GM12878 (cell line): ENCODE measurements around the gene TMPRSS11B. TPM values are rescaled to one million over a fixed set of nuclear protein-coding genes. Genes with fewer than 3 reads are reported as not detected.

ENCODE experiments used
- ATF7 ChIP-seq: fragments of 450-650 bp; IDR thresholded peaks from 2 replicates; pipeline ENCODE4 v1.6.1; 2016; ENCODE audit warnings: low read depth, mild to moderate bottlenecking
- CUX1 ChIP-seq: IDR thresholded peaks from 2 replicates; pipeline ENCODE4 v1.6.1; 2012; ENCODE audit warnings: improper control_type of control experiment, low read depth, low read length; ENCODE audit not compliant: insufficient replicate concordance
- HSF1 ChIP-seq: fragments of 150-350 bp; IDR thresholded peaks from 2 replicates; pipeline ENCODE4 v1.6.1; 2014; ENCODE audit warnings: mild to moderate bottlenecking, low read depth, low read length
- MXI1 ChIP-seq: fragments of 150-350 bp; IDR thresholded peaks from 2 replicates; pipeline ENCODE4 v1.6.1; 2011; ENCODE audit warnings: low read depth, mild to moderate bottlenecking, inconsistent platforms, low read length, improper control_type of control experiment
- MYB ChIP-seq: fragments of 150-350 bp; IDR thresholded peaks from 2 replicates; pipeline ENCODE4 v1.6.1; 2014; ENCODE audit warnings: mild to moderate bottlenecking, low read depth, low read length, borderline replicate concordance
- NR2F1 ChIP-seq: fragments of 450-650 bp; conservative IDR thresholded peaks from 2 replicates; pipeline ENCODE4 v1.6.1; 2017; ENCODE audit warnings: mild to moderate bottlenecking
- PAX5 ChIP-seq: IDR thresholded peaks from 2 replicates; pipeline ENCODE4 v1.6.1; 2011; ENCODE audit warnings: low read depth, low read length, borderline replicate concordance
- RCOR1 ChIP-seq: conservative IDR thresholded peaks from 2 replicates; pipeline ENCODE4 v1.6.1; 2012; ENCODE audit warnings: low read depth, low read length, improper control_type of control experiment
- SIN3A ChIP-seq: IDR thresholded peaks from 2 replicates; pipeline ENCODE4 v1.6.1; 2012; ENCODE audit warnings: low read depth, low read length, improper control_type of control experiment
- USF1 ChIP-seq: IDR thresholded peaks from 2 replicates; pipeline ENCODE4 v1.6.1; 2011; ENCODE audit warnings: borderline replicate concordance, low read depth, mild to moderate bottlenecking, moderate library complexity, mixed read lengths, low read length; ENCODE audit not compliant: insufficient read depth; ENCODE audit errors: extremely low read length
- ZBED1 ChIP-seq: IDR thresholded peaks from 2 replicates; pipeline ENCODE4 v1.6.1; 2016; ENCODE audit warnings: borderline replicate concordance
- polyA plus RNA-seq, 11 experiments: library from polyadenylated mRNA; depleted of rRNA in 4 of 11; unstranded in 6 of 11; stranded (reverse) in 5 of 11; fragments of >200 nt; fragmentation: Nextera tagmentation in 4 of 11; fragmentation: Illumina TruSeq in 1 of 11; extraction: Ambion mirVana in 4 of 11; extraction: Trizol in 1 of 11; gene quantifications; 1 replicate in 1 of 11; 2 replicates in 10 of 11; pipeline versions ENCODE4 v1.2.1 to v1.2.3, GENCODE V29; 2011 to 2016; ENCODE audit warnings: inconsistent platforms in 2 of 11, missing spikeins in 2 of 11, low read depth in 1 of 11
- total RNA-seq, 4 experiments: library from RNA; depleted of rRNA in 3 of 4; stranded (reverse); fragments of >200 nt in 3 of 4; fragmentation: Illumina TruSeq in 1 of 4; extraction: Trizol in 1 of 4; gene quantifications; 2 replicates each; pipeline versions ENCODE4 v1.2.1 to v1.2.3, GENCODE V29; 2013 to 2021

Gene TMPRSS11B
- total and polyA plus RNA-seq, 10 of the 15 experiments (the other 5 are each of a cell fraction or from before 2014, with no cell fraction given), result not detected

DNA sequence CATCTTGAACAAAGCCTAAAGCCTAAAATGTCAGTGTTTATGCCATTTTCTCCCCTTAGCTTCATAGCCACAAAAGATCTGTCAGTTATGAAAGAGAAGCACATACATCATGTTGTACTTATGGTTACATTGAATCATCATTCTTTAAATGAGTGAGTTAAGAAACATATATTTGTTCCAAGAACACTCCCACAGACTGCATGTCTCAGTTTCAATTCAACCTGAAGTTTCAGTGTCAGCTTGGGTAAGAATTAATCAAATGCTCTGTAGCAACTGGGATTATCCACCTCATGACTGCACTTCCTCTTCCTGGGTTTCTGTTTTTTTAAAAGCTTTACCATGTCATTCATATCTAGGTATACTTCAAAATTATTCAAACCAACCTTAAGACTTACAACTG, 3.9 kb upstream of the TMPRSS11B start (continued):
- TF ChIP-seq MYB, result no peak
- TF ChIP-seq RCOR1, result no peak
- no peak for TF ChIP-seq MXI1
- no peak for TF ChIP-seq CUX1
- peak; percentile 76 for TF ChIP-seq ATF7
- no peak for TF ChIP-seq USF1
- TF ChIP-seq SIN3A, result no peak
- no peak for TF ChIP-seq HSF1
- TF ChIP-seq ZBED1, result no peak
- TF ChIP-seq NR2F1, result no peak
- no peak for TF ChIP-seq PAX5
